H9 (cell line): Measurements from ENCODE around the gene YWHAQ. TPM values are rescaled to one million over a fixed set of nuclear protein-coding genes. Genes with fewer than 3 reads are reported as not detected.

Experiments used
- DNase-seq: peaks from one replicate; pipeline ENCODE4 v3.0.0-alpha.2; 2017
- H2AFZ ChIP-seq: one replicate; pipeline ENCODE4 v1.6.1; 2013; ENCODE audit warnings: mild to moderate bottlenecking, low read length, control low read depth, moderate library complexity
- H2AK5ac ChIP-seq: 2 replicates; pipeline ENCODE4 v1.6.1; 2013; ENCODE audit warnings: low read length, control low read depth, mixed read lengths; ENCODE audit not compliant: insufficient read length
- H2BK120ac ChIP-seq: one replicate; pipeline ENCODE4 v1.6.1; 2013; ENCODE audit warnings: low read depth, mild to moderate bottlenecking, low read length, control low read depth, inconsistent platforms; ENCODE audit not compliant: poor library complexity, severe bottlenecking
- H2BK12ac ChIP-seq: 2 replicates; pipeline ENCODE4 v1.6.1; 2013; ENCODE audit warnings: low read length, control low read depth, mixed read lengths, low read depth; ENCODE audit not compliant: insufficient read length
- H2BK15ac ChIP-seq: 2 replicates; pipeline ENCODE4 v1.6.1; 2013; ENCODE audit warnings: low read depth, low read length, control low read depth
- H2BK20ac ChIP-seq: one replicate; pipeline ENCODE4 v1.6.1; 2013; ENCODE audit warnings: low read depth, mild to moderate bottlenecking, low read length, control low read depth, inconsistent platforms; ENCODE audit not compliant: poor library complexity, severe bottlenecking
- H2BK5ac ChIP-seq: 2 replicates; pipeline ENCODE4 v1.6.1; 2013; ENCODE audit warnings: low read length, control low read depth, mixed read lengths; ENCODE audit not compliant: insufficient read length
- H3K14ac ChIP-seq: 2 replicates; pipeline ENCODE4 v1.6.1; 2013; ENCODE audit warnings: low read length, control low read depth; ENCODE audit not compliant: insufficient read depth
- H3K18ac ChIP-seq: 2 replicates; pipeline ENCODE4 v1.6.1; 2013; ENCODE audit warnings: low read depth, mild to moderate bottlenecking, mixed read lengths, low read length, control low read depth; ENCODE audit not compliant: insufficient read length
- H3K23ac ChIP-seq: 2 replicates; pipeline ENCODE4 v1.6.1; 2013; ENCODE audit warnings: low read length, control low read depth, mixed read lengths, low read depth; ENCODE audit not compliant: insufficient read length
- H3K23me2 ChIP-seq: 2 replicates; pipeline ENCODE4 v1.6.1; 2013; ENCODE audit warnings: low read depth, mild to moderate bottlenecking, mixed read lengths, low read length, control low read depth; ENCODE audit not compliant: insufficient read length, poor library complexity, severe bottlenecking
- H3K27ac ChIP-seq: 2 replicates; pipeline ENCODE4 v1.5.1; 2013; ENCODE audit warnings: low read length, control low read depth, mixed read lengths, low read depth; ENCODE audit not compliant: insufficient read length
- H3K27me3 ChIP-seq: 2 replicates; pipeline ENCODE4 v1.6.1; 2013; ENCODE audit warnings: low read length, control low read depth, inconsistent platforms; ENCODE audit not compliant: insufficient read depth
- H3K4ac ChIP-seq: 2 replicates; pipeline ENCODE4 v1.6.1; 2013; ENCODE audit warnings: low read depth, mild to moderate bottlenecking, control low read depth, inconsistent platforms, low read length, moderate library complexity
- H3K4me1 ChIP-seq: 2 replicates; pipeline ENCODE4 v1.6.1; 2013; ENCODE audit warnings: low read length, control low read depth, inconsistent platforms; ENCODE audit not compliant: insufficient read depth
- H3K4me2 ChIP-seq: 2 replicates; pipeline ENCODE4 v1.6.1; 2013; ENCODE audit warnings: low read length, control low read depth, mixed read lengths; ENCODE audit not compliant: insufficient read length, insufficient read depth
- H3K56ac ChIP-seq: 2 replicates; pipeline ENCODE4 v1.6.1; 2013; ENCODE audit warnings: low read depth, mild to moderate bottlenecking, mixed read lengths, low read length, control low read depth; ENCODE audit not compliant: insufficient read length
- H3K79me1 ChIP-seq: 2 replicates; pipeline ENCODE4 v1.6.1; 2013; ENCODE audit warnings: low read depth, mild to moderate bottlenecking, moderate library complexity, low read length, control low read depth, inconsistent platforms; ENCODE audit not compliant: insufficient read depth, poor library complexity, severe bottlenecking
- H3K79me2 ChIP-seq: 2 replicates; pipeline ENCODE4 v1.6.1; 2013; ENCODE audit warnings: low read length, control low read depth, inconsistent platforms; ENCODE audit not compliant: insufficient read depth
- H3K9ac ChIP-seq: 2 replicates; pipeline ENCODE4 v1.6.1; 2013; ENCODE audit warnings: low read length, control low read depth, mixed read lengths; ENCODE audit not compliant: insufficient read length; ENCODE audit errors: extremely low read depth
- H3K9me3 ChIP-seq: one replicate; pipeline ENCODE4 v1.6.1; 2013; ENCODE audit warnings: low read depth, low read length, inconsistent platforms; ENCODE audit not compliant: control insufficient read depth
- H3T11ph ChIP-seq: one replicate; pipeline ENCODE4 v1.6.1; 2013; ENCODE audit warnings: mild to moderate bottlenecking, low read length, control low read depth, inconsistent platforms
- H4K20me1 ChIP-seq: one replicate; pipeline ENCODE4 v1.6.1; 2013; ENCODE audit not compliant: control insufficient read depth, insufficient read length, insufficient read depth
- H4K5ac ChIP-seq: 2 replicates; pipeline ENCODE4 v1.6.1; 2013; ENCODE audit warnings: low read depth, mild to moderate bottlenecking, mixed read lengths, low read length, control low read depth; ENCODE audit not compliant: insufficient read length
- H4K8ac ChIP-seq: replicated peaks from 2 replicates; pipeline ENCODE4 v1.6.1; 2013; ENCODE audit warnings: low read length, control low read depth, mixed read lengths, low read depth; ENCODE audit not compliant: insufficient read length
- H4K91ac ChIP-seq: 2 replicates; pipeline ENCODE4 v1.6.1; 2013; ENCODE audit warnings: low read depth, mild to moderate bottlenecking, moderate library complexity, mixed read lengths, low read length, control low read depth; ENCODE audit not compliant: insufficient read length
- H3K27ac Mint-ChIP-seq, 3 experiments: 2 replicates in 2 of 3; 3 replicates in 1 of 3; pipeline ENCODE4 v1.8.0; 2020 to 2021; ENCODE audit warnings: mixed read lengths in 3 of 3, mild to moderate bottlenecking in 1 of 3, moderate library complexity in 1 of 3
- H3K27me3 Mint-ChIP-seq: 2 replicates; pipeline ENCODE4 v1.8.0; 2021; ENCODE audit warnings: low read depth, mild to moderate bottlenecking, moderate library complexity, mixed read lengths
- H3K36me3 Mint-ChIP-seq, 3 experiments: 2 replicates in 2 of 3; 3 replicates in 1 of 3; pipeline ENCODE4 v1.8.0; 2020 to 2021; ENCODE audit warnings: low read depth in 3 of 3, mixed read lengths in 3 of 3; ENCODE audit not compliant: insufficient read depth in 1 of 3
- H3K4me1 Mint-ChIP-seq, 2 experiments: 2 replicates each; pipeline ENCODE4 v1.8.0; 2020; ENCODE audit warnings: mixed read lengths in 2 of 2
- H3K4me3 Mint-ChIP-seq, 2 experiments: 2 replicates in 1 of 2; 3 replicates in 1 of 2; pipeline ENCODE4 v1.8.0; 2020 to 2021; ENCODE audit warnings: mild to moderate bottlenecking in 2 of 2, mixed read lengths in 2 of 2, moderate library complexity in 1 of 2
- H3K9me3 Mint-ChIP-seq, 2 experiments: 2 replicates in 1 of 2; 3 replicates in 1 of 2; pipeline ENCODE4 v1.8.0; 2020; ENCODE audit warnings: mild to moderate bottlenecking in 2 of 2, mixed read lengths in 2 of 2, moderate library complexity in 1 of 2
- WGBS: extraction: QIAGEN DNeasy Blood & Tissue Kit; methylation state at CpG from one replicate; pipeline ENCODE4 v1.1.7; 2013; ENCODE audit warnings: missing lambda C conversion rate, low lambda C conversion rate, mixed read lengths; ENCODE audit not compliant: insufficient read length; ENCODE audit errors: extremely low coverage; 5-methylcytosine and 5-hydroxymethylcytosine counted together
- total RNA-seq: library from RNA; stranded (reverse); gene quantifications from 2 replicates; pipeline ENCODE4 v1.2.1, GENCODE V29; 2021
- TF ChIP-seq, protein P1 (sequence below): fragments of 200-600 bp; sonication (generic); conservative IDR thresholded peaks from 3 replicates; pipeline ENCODE4 v1.8.0; 2021; ENCODE audit warnings: antibody characterized with exemption, mild to moderate bottlenecking

Gene YWHAQ
- total RNA-seq, 1 experiment from 2014 or later = 374 TPM

DNA sequence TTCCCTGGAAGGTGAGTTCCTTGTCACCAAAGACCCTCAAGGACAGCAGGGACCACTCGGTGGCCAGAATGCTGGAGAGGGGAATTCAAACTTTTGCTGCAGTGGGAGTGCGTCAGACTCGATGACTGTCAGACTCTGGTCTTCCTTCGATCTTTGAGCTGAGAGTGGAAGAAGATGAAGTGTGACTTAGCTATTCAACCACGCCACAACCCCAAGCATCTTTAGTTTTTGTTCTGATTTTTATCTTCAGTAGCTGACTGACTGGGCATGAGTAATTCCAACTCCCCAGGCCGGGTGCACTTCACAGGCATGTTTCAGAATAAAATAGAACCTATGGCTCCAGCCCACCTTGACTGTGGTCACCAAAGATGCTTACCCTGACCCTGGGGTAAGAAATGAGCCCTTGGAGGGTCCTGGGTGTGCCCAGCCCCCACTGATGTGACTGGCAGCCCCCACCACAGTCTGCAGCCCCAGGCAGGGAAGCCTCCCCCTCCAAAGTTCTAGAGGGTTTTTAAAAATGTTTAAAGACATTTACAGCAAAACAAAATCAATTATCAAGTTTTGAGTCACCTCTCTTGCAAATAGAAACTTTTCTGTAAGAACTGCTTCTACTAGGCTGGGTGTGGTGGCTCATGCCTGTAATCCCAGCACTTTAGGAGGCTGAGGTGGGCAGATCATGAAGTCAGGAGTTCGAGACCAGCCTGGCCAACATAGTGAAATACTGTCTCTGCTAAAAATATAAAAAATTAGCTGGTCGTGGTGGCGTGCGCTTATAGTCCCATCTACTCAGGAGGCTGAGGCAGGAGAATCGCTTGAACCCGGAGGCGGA lies 24.9 kb upstream of the YWHAQ start:
- Histone ChIP-seq H2BK12ac (no peak overlapping the region), H4K8ac (no peak overlapping the region), H3K56ac (no peak overlapping the region), H4K5ac (no peak overlapping the region), H2BK120ac (no peak overlapping the region), H3K9me3 (no peaks in the 10 kb centered on the region), H3K4ac (no peak overlapping the region), H2AFZ (no peak overlapping the region), H3K79me1 (no peaks in the 10 kb centered on the region), H3K23ac (no peak overlapping the region), H3K4me1 (no peaks in the 10 kb centered on the region), H2BK20ac (no peak overlapping the region), H3K14ac (no peak overlapping the region), H3K18ac (no peak overlapping the region), H3K27ac (no peak overlapping the region), H3K4me2 (no peak overlapping the region), H3K23me2 (no peaks in the 10 kb centered on the region), H3K79me2 (no peaks in the 10 kb centered on the region), H4K91ac (no peak overlapping the region), H4K20me1 (no peaks in the 10 kb centered on the region), H2BK5ac (no peak overlapping the region), H3T11ph (no peak overlapping the region), H3K27me3 (no peaks in the 10 kb centered on the region), H2AK5ac (no peak overlapping the region), H3K9ac (no peak overlapping the region), H2BK15ac (no peak overlapping the region)
- Mint-ChIP-seq H3K4me1 (peaks cover 21 to 26% of the 10 kb centered on the region in 2 experiments), H3K27me3 (peaks cover 9% of the 10 kb centered on the region), H3K4me3 (no peak overlapping the region), H3K36me3 (no peaks in the 10 kb centered on the region; a peak in 1 of 7 replicates), H3K9me3 (peaks cover 0 to 2% of the 10 kb centered on the region in 2 experiments; a peak in 2 of 5 replicates), H3K27ac (no peak overlapping the region; a peak in 1 of 7 replicates)
- no peak for DNase-seq
- no CpG with 5 or more reads among the region's 13 CpGs for WGBS
- TF ChIP-seq, protein P1, sequence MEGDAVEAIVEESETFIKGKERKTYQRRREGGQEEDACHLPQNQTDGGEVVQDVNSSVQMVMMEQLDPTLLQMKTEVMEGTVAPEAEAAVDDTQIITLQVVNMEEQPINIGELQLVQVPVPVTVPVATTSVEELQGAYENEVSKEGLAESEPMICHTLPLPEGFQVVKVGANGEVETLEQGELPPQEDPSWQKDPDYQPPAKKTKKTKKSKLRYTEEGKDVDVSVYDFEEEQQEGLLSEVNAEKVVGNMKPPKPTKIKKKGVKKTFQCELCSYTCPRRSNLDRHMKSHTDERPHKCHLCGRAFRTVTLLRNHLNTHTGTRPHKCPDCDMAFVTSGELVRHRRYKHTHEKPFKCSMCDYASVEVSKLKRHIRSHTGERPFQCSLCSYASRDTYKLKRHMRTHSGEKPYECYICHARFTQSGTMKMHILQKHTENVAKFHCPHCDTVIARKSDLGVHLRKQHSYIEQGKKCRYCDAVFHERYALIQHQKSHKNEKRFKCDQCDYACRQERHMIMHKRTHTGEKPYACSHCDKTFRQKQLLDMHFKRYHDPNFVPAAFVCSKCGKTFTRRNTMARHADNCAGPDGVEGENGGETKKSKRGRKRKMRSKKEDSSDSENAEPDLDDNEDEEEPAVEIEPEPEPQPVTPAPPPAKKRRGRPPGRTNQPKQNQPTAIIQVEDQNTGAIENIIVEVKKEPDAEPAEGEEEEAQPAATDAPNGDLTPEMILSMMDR = no peak
